Erythroblast (primary cell): ENCODE measurements around the gene GRIK2.

ENCODE experiments used
- GATA1 ChIP-seq: IDR thresholded peaks from 2 replicates; pipeline ENCODE4 v1.6.1; 2011; ENCODE audit warnings: low read depth, mild to moderate bottlenecking, control low read depth, low read length, moderate library complexity
- POLR2A ChIP-seq: IDR thresholded peaks from 2 replicates; pipeline ENCODE4 v1.6.1; 2011; ENCODE audit warnings: mild to moderate bottlenecking, low read length

GRCh38 chr6:101392586-101393230 is 800 bp upstream of the GRIK2 start:
- TF ChIP-seq POLR2A (no peak), GATA1 (no peak)
